ENCODE results near the gene RHBDD3.

The RHBDD3 gene

DNA sequence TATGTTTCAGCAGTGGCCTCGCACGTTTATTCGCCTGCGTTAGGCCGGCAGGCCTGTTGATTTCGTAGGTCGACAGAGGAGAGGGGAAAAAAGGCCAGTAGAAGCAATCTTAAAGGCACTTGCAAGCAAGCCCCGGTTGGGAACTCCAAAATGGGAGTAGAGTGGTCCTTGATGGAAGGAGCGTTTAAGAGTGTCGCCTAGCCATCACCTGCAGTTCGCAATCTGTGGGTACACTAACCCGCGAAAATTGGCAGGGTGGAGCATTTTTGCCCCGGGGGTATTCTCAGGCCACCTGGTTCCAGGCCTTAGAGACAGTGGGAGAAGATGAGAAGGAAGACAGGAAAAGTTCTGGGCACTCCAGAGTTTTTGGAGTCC, 1.4 kb upstream of the RHBDD3 start:
- peaks cover 33 to 60% of the 10 kb centered on the region in 2 donors for H3K36me3 Mint-ChIP-seq
- H3K4me3 Mint-ChIP-seq, result peak overlapping the region; percentile 88 to 91
- no peaks in the 10 kb centered on the region for H3K27me3 Mint-ChIP-seq
- no peaks in the 10 kb centered on the region for H3K9me3 Mint-ChIP-seq
- ATAC-seq (replicated peaks) (no peak), DNase-seq (no peak)
- peak overlapping the region; percentile 98 for H3K27ac Mint-ChIP-seq
- H3K4me1 Mint-ChIP-seq, result peaks cover 34 to 65% of the 10 kb centered on the region in 2 donors

DNA sequence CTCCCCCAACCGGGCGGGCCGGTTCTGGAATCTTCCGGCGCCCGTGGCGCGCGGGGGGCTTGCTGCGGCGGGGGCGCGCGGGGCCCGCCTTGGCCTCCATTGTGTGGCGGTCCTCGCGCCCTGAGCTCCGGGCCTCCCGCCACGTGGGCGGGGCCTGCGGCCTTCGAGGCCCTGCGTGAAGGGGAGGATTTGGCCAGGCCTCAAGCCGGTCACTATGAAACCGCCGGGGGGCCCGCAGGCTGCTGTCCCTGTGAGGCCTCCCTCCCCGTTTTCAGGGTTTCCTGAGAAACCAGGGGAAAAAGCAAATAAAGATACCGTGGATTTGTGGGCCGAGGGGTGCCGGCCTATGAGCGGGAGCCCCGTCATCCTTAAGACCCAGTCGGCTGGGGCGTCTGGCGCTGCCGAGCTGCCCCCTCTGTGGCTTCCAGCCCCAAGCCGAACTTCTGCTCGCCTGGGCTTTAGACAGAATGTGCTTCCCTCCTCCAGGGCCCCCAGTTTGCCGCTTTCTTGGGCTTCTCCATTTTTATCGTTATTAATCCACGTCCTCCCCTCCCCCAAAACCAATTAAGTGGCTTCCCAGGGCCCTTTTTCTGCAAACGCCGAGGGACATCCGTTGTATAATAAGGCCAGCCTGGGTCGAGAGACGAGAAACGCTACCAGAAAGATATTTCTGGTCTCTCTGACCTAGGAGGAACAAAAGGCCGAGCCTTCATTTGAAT, 889 bp upstream of the RHBDD3 start:
- H3K4me3 Mint-ChIP-seq, result peak overlapping the region; percentile 88 to 91
- H3K4me1 Mint-ChIP-seq, result peaks cover 33 to 60% of the 10 kb centered on the region in 2 donors
- peaks cover 31 to 55% of the 10 kb centered on the region in 2 donors for H3K36me3 Mint-ChIP-seq

DNA sequence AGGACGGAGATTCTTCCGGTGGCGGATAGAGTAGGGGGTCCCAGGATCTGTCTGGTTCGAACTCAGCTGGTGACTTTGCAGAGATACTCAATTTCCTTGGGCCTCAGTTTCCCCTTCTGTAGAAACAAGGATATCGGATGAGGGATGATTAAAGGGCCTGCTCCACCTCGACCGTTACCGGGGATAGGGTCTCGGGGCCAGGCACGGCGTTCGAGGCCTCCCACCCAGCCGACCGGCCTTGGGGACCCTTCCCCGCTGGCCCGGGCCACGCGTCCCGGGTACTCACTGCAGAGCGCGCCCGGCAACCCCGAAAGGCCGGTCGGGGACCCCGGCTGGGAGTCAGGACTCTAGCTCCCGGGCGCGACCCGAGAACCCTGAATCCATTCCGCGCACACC, 321 bp downstream of the RHBDD3 start:
- ATAC-seq (replicated peaks), result peak; percentile 55 to 58
- Mint-ChIP-seq H3K9me3 (no peaks in the 10 kb centered on the region), H3K4me1 (peaks cover 27 to 48% of the 10 kb centered on the region in 2 donors), H3K27me3 (no peaks in the 10 kb centered on the region), H3K4me3 (peak overlapping the region; percentile 88 to 91), H3K27ac (peak overlapping the region; percentile 98), H3K36me3 (peaks cover 26 to 47% of the 10 kb centered on the region in 2 donors)
- no peak for DNase-seq

More for the DNA sequence above, 889 bp upstream of the RHBDD3 start:
- ATAC-seq (replicated peaks) (peak; percentile 46 to 48), DNase-seq (no peak)
- Mint-ChIP-seq H3K9me3 (no peaks in the 10 kb centered on the region), H3K27me3 (no peaks in the 10 kb centered on the region), H3K27ac (peak overlapping the region; percentile 98)

DNA sequence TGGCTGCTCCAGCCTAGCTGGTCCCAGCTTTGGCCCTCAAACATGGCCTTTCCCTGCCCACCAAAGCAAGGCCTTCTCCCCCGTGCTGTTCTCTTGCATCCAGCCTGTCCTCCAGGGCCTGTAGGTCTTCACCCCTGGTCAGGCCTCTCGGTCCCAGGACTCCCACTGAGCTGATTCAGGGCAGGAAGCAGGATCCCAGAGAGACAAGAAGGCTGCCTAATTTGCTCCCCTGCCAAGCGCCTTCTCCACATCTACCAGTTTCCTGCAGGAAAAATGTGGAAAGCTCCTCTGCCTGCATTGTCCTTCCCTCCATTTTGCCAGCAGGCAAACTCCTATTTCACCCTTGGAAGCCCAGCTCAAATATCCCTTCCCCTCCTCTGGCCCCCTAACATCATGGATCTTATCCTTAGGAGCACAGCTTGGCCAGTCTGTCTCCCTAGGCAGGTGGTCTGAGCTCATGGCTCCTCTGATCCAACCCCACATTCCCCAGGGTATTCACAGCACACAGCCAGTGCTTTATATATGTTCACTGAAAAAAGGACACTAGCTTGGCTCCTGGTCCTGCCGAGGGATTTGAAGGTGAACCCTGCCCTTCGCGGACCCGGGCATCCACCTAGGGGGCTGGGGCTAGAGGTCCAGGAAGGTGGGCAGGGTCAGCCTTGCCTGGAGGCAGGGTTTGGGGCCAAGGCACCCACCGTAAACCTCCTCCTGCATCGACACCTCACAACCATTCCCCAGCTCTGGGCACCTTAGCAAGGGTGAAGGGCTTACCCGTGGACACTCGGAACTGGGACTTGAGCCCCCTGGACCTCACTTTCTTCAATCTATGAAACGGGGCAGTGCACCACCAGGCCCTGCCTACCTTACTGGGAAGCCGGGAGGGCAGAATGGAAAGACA, 968 bp downstream of the RHBDD3 start:
- peaks cover 25 to 41% of the 10 kb centered on the region in 2 donors for H3K4me1 Mint-ChIP-seq
- no peaks in the 10 kb centered on the region for H3K27me3 Mint-ChIP-seq
- ATAC-seq (replicated peaks) (no peak), DNase-seq (no peak)
- peaks cover 20 to 42% of the 10 kb centered on the region in 2 donors for H3K36me3 Mint-ChIP-seq
- peak overlapping the region; percentile 98 for H3K27ac Mint-ChIP-seq
- peak overlapping the region; percentile 88 to 91 for H3K4me3 Mint-ChIP-seq
- H3K9me3 Mint-ChIP-seq, result no peaks in the 10 kb centered on the region

DNA sequence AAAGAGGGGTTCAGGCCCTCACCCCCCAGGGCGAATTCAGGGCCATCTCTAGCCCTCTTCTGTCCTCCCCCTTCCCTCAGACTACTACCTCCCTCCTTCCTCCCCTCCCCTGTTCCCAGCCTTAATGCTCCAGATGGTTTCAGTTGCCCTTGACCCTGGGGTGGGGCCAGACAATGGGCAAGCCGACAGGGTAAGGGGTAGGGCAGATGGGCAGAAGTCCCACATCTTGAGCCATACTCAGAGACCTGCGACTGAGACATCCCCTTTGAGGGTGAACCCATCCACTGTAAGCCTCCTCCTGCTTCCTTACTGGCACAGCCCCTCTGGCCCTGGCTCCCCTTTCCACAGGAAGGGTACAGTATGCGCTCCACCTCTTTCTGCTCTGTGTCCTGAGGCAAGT, 1.9 kb downstream of the RHBDD3 start:
- ATAC-seq (replicated peaks) (no peak), DNase-seq (no peak)
- Mint-ChIP-seq H3K27me3 (no peaks in the 10 kb centered on the region), H3K36me3 (peaks cover 16 to 38% of the 10 kb centered on the region in 2 donors), H3K4me1 (peaks cover 20 to 33% of the 10 kb centered on the region in 2 donors), H3K4me3 (no peak overlapping the region), H3K9me3 (no peaks in the 10 kb centered on the region), H3K27ac (no peak overlapping the region)

DNA sequence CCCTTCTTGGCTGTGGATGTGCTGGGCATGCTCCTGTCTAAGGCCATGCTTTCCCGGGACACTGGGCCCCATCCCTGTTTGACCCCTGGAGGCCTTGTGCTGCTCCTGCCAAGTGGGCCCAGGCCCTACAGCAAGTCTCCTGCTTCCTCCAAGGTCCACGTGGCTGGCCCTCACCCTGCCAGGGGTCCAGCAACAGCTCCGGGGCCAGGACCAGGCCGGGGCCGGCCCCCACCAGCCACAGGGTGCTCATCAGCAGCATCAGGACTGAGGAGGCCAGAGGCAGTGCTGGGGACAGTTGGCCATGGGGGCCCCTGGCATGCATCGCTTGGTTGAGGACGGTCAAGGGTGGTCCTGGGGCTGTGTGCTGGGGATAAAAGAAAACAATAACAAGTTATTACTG, 2.5 kb downstream of the RHBDD3 start:
- H3K27ac Mint-ChIP-seq, result no peak overlapping the region
- no peaks in the 10 kb centered on the region for H3K27me3 Mint-ChIP-seq
- peaks cover 11 to 33% of the 10 kb centered on the region in 2 donors for H3K36me3 Mint-ChIP-seq
- ATAC-seq (replicated peaks) (no peak), DNase-seq (no peak)
- no peaks in the 10 kb centered on the region for H3K9me3 Mint-ChIP-seq
- H3K4me1 Mint-ChIP-seq, result peaks cover 14 to 26% of the 10 kb centered on the region in 2 donors
- H3K4me3 Mint-ChIP-seq, result no peak overlapping the region

DNA sequence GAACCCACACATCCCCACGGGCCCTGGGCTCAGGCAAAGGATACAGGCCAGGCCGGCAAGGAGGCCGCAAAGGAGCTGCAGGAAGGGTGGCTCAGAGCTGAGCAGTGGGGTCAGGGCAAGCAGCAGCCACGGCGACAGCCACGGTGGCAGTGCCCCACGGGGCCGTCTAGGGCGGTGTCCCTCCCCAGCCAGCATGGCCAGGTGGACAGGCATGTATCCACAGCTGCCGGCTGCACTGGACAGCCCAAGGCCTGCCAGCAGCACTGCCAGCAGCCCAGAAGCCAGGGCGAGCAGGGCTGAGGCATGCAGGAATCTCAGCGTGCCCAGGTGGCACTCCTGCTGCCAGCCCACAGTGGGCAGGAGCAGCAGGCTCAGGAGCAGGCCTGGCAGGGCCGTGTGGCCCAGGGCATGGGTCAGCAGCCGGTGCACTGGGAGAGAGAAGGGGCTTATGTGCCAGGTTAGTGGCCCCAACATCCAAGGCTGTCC, 3.9 kb downstream of the RHBDD3 start:
- DNase-seq, result no peak
- no peak for ATAC-seq (replicated peaks)
- Mint-ChIP-seq H3K4me3 (no peak overlapping the region), H3K36me3 (peaks cover 13 to 32% of the 10 kb centered on the region in 2 donors), H3K4me1 (peaks cover 10 to 14% of the 10 kb centered on the region in 2 donors), H3K27ac (no peak overlapping the region), H3K9me3 (no peaks in the 10 kb centered on the region), H3K27me3 (no peaks in the 10 kb centered on the region)

DNA sequence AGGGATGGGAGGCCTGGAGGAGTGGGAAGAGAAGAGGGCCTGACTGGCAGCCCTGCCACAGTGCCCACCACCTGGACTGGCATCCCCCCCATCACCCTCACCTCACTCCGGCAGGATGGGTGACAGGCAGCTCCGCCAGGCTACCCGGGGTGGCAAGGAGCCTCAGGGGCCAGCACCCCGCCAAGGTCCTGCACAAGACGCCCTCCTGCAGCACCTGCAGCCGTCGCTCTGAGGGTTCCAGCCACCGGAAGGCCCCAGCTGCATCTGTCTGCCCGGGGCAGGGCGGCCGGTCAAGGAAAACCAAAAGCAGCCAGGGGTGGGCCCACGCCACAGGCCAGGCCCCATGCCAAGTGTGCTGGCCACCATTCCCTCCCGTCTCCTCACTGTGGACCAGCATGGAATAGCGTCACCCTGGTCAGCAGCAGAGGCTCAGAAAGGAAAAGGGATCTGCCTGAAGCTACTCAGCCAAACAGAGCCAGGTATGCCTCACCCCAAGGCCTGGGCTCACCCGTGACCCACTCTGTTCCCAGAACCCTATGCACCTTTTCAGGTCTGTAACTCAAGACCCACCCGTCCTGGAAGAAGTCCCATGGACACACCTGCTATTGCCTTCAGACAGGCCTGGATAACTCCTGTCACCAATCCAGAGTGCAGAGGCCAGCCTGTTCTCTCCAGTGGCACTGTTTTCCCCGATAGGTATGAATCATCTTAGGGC, 7.0 kb downstream of the RHBDD3 start:
- H3K36me3 Mint-ChIP-seq, result peaks cover 9 to 14% of the 10 kb centered on the region in 2 donors
- H3K4me3 Mint-ChIP-seq, result no peak overlapping the region
- peak overlapping the region; percentile 62 for H3K27ac Mint-ChIP-seq
- peaks cover under 1 to 5% of the 10 kb centered on the region in 2 donors for H3K4me1 Mint-ChIP-seq
- peaks cover 0 to 1% of the 10 kb centered on the region in 2 donors for H3K27me3 Mint-ChIP-seq
- ATAC-seq (replicated peaks) (no peak), DNase-seq (no peak)
- H3K9me3 Mint-ChIP-seq, result no peaks in the 10 kb centered on the region

DNA sequence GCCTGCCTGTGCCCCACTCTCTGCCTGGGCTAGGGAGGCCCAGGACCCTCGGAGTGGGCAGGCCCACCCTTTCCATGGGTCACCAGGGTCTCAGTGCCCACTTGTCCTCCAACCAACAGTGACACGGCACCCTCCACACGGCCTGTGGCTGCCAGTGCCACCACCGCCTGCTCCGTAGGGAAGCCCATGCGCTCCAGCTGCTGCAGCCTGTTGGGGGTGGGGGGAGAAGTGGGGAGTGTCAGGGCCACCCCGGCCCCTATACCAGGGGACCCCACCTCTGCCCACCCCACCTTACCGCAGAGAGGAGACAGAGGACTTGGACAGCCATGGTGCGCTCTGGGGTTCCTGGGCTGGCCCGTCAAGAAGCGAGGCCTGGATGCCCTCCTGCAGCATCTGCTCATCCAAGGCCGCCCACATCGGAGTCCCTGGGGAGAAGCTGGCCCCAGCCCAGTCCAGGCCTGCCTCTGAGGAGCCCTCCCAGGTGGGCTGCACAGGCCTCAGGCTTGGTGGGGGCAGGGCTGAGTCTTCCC, 7.7 kb downstream of the RHBDD3 start:
- Mint-ChIP-seq H3K36me3 (peaks cover 9 to 14% of the 10 kb centered on the region in 2 donors), H3K4me1 (peaks cover 0 to 5% of the 10 kb centered on the region in 2 donors), H3K9me3 (no peaks in the 10 kb centered on the region), H3K27ac (no peak overlapping the region), H3K27me3 (peaks cover 4 to 6% of the 10 kb centered on the region in 2 donors), H3K4me3 (no peak overlapping the region)
- DNase-seq (no peak), ATAC-seq (replicated peaks) (no peak)

DNA sequence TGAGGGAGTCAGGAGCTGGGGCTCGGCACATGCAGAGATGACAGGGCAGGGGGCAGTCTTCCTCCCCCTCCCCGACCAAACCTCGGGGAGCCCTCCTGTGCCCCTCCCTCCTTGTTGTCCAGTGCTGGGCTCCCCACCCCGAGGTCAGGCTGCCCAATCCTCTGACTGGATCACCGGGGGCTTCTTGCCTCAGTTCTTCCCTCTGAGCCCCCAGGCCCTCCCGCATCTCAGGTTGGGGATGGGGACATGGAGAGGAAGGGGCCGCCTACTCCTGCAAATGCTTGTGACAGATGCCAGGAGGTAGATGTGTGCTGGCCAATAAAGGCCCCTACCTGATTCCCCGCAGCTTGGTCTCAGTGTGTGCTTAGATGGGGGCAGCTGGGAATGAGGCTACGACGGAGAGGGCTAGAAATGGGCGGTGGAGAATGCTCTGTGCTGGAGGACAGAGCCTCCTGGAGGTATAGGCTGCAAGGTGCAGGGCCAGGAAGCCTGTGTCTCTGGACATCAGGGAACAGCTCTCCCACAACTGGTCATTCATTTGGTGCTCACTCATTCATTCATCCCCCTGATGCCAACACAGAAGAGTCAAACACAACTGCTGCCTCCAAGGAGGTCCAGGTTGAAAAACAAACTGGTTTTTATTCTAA, 8.4 kb downstream of the RHBDD3 start:
- Mint-ChIP-seq H3K27me3 (peaks cover 4 to 6% of the 10 kb centered on the region in 2 donors), H3K27ac (no peak overlapping the region), H3K4me1 (peaks cover 0 to 5% of the 10 kb centered on the region in 2 donors), H3K36me3 (peaks cover 9 to 14% of the 10 kb centered on the region in 2 donors), H3K9me3 (no peaks in the 10 kb centered on the region), H3K4me3 (no peak overlapping the region)
- ATAC-seq (replicated peaks), result peak in 1 of 2 donors; percentile 31
- DNase-seq, result no peak

DNA sequence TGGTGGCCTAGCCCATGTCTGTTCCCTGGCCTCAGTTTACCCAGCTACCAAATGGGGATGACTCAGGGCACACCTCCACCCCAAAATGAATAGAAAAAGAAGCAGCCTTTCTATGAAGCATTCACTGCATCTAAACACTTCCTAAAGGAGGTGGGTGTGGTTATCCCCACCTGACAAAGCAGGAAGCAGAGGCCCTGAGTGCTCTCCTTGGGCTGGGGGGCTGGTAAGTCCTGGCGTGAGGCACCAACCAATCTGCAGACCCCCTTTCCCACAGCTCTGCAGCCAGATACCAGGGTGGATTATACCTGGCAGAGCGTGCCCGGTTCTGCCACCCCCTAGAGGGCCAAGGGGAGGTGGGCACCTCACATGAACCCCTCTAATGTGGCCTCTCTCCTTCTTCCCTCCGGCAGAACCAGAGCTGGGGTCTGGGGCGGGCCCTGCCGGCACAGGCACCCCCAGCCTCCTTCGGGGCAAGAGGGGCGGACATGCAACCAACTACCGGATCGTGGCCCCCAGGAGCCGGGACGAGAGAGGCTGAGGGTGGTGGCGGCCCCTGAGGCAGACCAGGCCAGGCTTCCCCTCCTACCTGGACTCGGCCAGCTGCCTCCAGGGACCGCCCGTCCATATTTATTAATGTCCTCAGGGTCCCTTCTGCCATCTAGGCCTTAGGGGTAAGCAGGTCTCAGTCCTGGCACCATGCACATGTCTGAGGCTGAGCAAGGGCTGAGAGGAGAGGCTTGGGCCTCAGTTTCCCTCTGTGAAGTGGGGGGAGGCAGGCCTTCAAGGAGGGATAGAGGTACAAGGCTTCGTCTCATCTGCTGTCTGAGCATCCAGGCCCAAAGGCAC, 9.2 kb downstream of the RHBDD3 start:
- H3K9me3 Mint-ChIP-seq, result no peaks in the 10 kb centered on the region
- no peak overlapping the region for H3K4me3 Mint-ChIP-seq
- no peak overlapping the region for H3K27ac Mint-ChIP-seq
- ATAC-seq (replicated peaks), result no peak
- no peak for DNase-seq
- peaks cover 0 to 5% of the 10 kb centered on the region in 2 donors for H3K4me1 Mint-ChIP-seq
- H3K27me3 Mint-ChIP-seq, result peaks cover 6 to 9% of the 10 kb centered on the region in 2 donors
- peaks cover 9 to 14% of the 10 kb centered on the region in 2 donors for H3K36me3 Mint-ChIP-seq

DNA sequence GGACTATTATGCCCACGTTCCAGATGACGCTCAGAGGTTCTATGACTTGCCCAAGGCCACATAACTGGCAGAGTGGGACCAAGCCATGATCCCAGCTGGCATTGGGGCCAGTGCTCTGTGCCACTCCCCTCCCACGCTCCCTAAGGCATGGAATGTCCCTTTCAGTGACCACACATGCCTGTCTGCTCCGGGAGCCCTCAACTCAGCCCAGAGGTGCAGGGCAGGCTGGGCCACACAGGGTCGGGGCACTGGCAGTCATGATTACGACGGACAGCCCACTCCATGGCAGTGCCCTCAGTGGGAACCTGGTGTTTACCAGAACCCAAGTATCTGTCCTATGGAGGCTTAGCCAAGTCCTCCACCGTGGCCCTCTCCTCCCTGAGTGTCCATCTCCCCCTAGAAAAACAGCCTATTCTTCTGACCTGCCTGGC, 10.0 kb downstream of the RHBDD3 start:
- Mint-ChIP-seq H3K9me3 (no peaks in the 10 kb centered on the region), H3K27ac (no peak overlapping the region), H3K4me1 (peaks cover 0 to 5% of the 10 kb centered on the region in 2 donors), H3K4me3 (no peak overlapping the region), H3K36me3 (peaks cover 9 to 14% of the 10 kb centered on the region in 2 donors), H3K27me3 (peaks cover 9 to 17% of the 10 kb centered on the region in 2 donors)
- no peak for ATAC-seq (replicated peaks)
- no peak for DNase-seq

Measured in stimulated activated naive B cell treated with anti-CD40 and anti-IgM and Interleukin-4, amounts not matched to agents 10 μg/mL and 1 μg/mL and 100 μg/mL, for 72 hours (primary cell).